HG03439 (cell line): Measurements from ENCODE around the gene UTP14C.
"Not testable (repeated sequence)": the region's sequence is repeated elsewhere in the genome, so short reads cannot be mapped to it uniquely, and the experiment has no call there.

Experiments used
- ATAC-seq: cut with Tn5 transposase; IDR thresholded peaks from one replicate; pipeline ENCODE4 v1.9.1; 2021; ENCODE audit warnings: mild to moderate bottlenecking, moderate library complexity; ENCODE audit not compliant: unreplicated experiment

Gene UTP14C

DNA sequence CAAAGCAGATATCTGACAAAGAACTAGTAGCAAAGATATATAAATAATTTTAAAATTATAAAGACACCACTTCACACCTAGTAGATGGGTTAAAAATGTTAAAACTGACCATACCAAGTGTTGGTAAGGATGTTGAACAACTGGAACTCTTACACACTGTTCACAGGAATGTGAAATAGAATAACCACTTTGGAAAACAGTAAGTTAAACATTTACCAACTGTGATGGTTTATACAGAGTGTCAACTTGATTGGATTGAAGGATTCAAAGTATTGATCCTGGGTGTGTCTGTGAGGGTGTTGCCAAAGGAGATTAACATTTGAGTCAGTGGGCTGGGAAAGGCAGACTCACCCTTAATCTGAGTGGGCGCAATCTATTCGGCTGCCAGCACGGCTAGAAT is 19.2 kb downstream of the UTP14C start:
- ATAC-seq = no peak

DNA sequence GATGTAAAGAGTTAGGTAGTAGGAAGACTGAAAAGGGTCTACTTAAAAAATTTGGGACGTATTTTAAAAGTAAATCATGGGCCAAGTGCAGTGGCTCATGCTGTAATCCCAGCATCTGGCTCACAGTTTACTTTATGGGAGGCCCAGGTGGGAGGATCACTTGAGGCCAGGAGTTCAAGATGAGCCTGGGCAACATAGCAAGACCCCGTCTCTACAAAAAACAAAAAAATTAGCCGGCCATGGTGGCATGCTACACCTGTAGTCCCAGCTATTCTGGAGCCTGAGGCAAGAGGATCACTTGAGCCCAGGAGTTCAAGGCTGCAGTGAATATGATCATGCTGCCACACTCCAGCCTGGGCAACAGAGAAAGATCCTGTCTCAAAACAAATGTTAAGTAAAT is 23.0 kb downstream of the UTP14C start:
- ATAC-seq = no peak

DNA sequence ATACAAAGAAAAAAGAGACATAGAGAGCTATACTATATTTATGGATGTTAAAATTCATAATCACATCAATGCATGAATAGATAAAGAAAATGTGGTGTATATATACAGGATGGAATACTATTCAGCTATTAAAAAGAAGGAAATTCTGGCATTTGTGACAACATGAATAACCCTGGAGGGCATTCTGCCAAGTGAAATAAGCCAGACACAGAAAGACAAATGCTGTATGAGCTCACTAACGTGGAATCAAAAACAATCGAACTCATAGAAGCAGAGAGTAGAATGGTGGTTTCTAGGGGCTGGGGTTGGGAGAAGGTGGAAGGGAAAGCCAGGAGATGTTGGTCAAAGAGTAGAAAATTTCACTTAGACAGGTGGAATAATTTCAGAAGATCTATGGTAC is 24.0 kb downstream of the UTP14C start:
- ATAC-seq = no peak

DNA sequence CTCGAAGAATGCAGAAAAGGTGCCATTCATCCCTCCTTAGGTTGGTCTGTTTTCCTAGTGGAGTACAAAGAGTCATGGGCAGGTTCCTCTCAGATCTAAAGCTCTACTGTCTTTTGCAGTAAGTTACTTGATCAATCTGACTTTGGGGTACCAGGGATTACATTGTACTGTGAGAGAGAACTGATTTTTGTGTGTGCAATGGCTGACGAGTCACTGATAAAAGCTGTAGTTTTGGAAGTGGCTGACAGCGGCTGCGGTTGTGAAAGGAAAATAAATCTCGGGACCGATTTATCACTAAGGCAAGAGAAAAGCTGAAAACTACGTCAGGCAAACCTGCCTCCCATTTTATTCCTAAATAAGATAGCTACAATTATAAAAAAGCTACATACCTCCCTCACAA is 26.9 kb downstream of the UTP14C start:
- no peak for ATAC-seq

DNA sequence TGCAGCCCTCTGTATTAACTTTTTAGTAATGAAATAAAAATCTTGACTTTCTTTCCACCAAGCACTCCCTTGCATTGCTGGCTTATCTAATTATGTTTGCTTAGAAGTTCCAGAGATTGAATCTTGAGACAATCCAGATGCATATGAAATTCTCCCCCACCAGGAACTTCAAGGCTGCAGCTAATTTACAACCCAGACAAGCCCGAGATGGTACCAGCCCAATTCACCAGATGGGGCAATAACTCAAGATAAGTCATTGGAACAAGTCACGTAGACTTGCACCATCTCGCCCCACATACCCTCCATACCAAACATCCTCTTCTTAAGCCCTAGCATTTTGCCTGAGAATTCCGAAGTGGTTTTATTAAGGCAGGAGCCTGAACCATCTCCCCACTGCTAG is 29.0 kb downstream of the UTP14C start:
- ATAC-seq = no peak

DNA sequence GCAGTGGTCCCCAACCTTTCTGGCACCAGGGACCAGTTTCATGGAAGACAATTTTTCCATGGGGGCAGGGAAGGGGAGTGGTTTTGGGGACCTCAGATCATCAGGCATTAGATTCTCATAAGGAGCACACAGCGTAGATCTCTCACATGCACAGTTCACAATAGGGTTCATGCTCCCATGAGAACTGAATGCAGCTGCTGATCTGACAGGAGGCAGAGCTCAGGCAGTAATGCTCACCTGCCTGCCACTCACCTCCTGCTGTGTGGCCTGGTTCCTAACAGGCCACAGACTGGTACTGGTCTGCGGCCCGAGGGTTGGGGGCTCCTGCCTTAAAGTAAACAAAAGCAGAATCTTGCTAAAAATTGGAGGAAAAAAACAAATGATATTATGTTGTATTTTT is 36.6 kb downstream of the UTP14C start:
- not testable (repeated sequence) for ATAC-seq

DNA sequence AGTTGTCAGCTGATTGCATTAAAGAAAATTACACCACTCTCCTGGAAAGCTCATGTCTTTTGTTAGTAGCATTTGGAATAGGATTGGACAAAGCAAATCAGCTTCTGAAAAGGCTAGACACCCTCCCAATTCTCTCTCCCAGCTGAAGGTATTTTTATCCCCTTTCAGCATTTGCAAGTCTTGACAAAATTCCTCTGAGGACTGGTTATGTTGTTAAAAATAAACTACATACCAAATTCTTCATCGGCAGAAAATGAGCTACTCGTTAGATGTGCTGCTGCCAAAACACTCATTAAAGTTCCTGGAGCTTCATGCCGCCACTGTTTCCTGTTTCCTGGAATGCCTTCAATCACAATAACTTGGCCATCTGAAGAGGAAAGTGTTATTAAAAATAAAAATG is 37.1 kb downstream of the UTP14C start:
- ATAC-seq = no peak

GRCh38 chr13:52067237-52067636 is 42.7 kb downstream of the UTP14C start:
- no peak for ATAC-seq

DNA sequence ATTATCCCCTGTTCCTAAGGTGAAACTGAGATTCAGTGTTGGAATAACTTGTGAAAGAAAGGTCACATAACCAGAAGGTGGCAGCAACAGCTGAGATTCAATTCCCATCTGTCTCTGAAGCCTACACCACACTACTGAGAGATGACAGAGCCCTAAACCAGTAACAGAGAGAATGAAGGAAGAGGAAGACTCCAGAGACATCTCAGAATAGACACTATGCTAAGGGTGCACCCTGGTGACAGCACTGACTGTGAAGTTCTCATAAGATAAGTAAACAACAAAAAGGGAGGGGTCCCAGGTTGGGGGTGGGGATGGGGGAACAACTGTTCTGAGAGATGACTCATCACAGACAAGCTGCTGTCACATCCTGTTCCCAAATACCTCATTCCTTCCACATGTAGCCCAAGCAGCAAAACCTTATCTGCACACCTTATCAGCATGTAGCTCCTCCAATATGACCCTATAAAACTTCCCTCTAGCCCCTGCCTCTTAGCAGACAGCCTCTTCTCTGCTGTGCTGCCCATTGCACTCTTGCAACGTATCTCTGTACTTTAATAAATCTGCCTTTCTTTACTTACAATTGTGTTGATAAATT is 46.5 kb downstream of the UTP14C start:
- ATAC-seq = no peak
